ENCODE results near the gene SVIL. TPM values are rescaled to one million over a fixed set of nuclear protein-coding genes. Genes with fewer than 3 reads are reported as not detected.

Gene SVIL
- total RNA-seq, 1 experiment from 2014 or later = 166 TPM

- H3K79me2 ChIP-seq (ENCODE audit: low read depth) = peaks cover 41% of the 10 kb centered on the region
These were observed 21.6 kb downstream of the SVIL start for GRCh38 chr10:29613196-29613595.

GRCh38 chr10:29612657-29613056, 22.1 kb downstream of the SVIL start:
- Histone ChIP-seq H3K4me1 (replicated peaks; ENCODE audit: insufficient read depth) (no peaks in the 10 kb centered on the region; the same call in 1 of the 2 replicates), H4K20me1 (ENCODE audit: insufficient read depth) (no peaks in the 10 kb centered on the region), H3K36me3 (ENCODE audit: low read depth) (no peaks in the 10 kb centered on the region), H3F3A (ENCODE audit: insufficient read depth, low read depth) (no peaks in the 10 kb centered on the region), H3K4me2 (no peak overlapping the region), H3K9me3 (ENCODE audit: insufficient read depth, low read depth) (no peaks in the 10 kb centered on the region), H3K4me3 (no peak overlapping the region), H3K79me2 (ENCODE audit: low read depth) (peaks cover 35% of the 10 kb centered on the region), H3K27ac (no peak overlapping the region), H3K9me2 (ENCODE audit: insufficient read depth) (no peaks in the 10 kb centered on the region), H2AFZ (no peak overlapping the region), H3K27me3 (ENCODE audit: insufficient read depth, low read depth) (no peaks in the 10 kb centered on the region)
- no peak for DNase-seq
- ChIA-PET CTCF (interaction anchor here (0.6 kb wide), 1 partner anchor 164 kb away, joined by 14 read pairs; no protein-coding TSS in a partner anchor), POLR2A (ENCODE audit: unreplicated experiment) (no interaction called here)
- intact Hi-C loops (cut with micrococcal nuclease; ENCODE audit: unreplicated experiment) = no loop called here
- no peak for TF ChIP-seq CTCF (conservative IDR thresholded peaks at IDR 0.05)
- no peak for TF ChIP-seq EZH2 (IDR thresholded peaks at IDR 0.05; ENCODE audit: low read depth)
- BruUV-seq (replicated peaks) = no TSS peak

More at GRCh38 chr10:29613196-29613595, 21.6 kb downstream of the SVIL start:
- Histone ChIP-seq H3K36me3 (ENCODE audit: low read depth) (no peaks in the 10 kb centered on the region), H3K9me2 (ENCODE audit: insufficient read depth) (no peaks in the 10 kb centered on the region), H3K4me3 (no peak overlapping the region), H2AFZ (no peak overlapping the region), H3K4me1 (replicated peaks; ENCODE audit: insufficient read depth) (peaks cover 4% of the 10 kb centered on the region), H4K20me1 (ENCODE audit: insufficient read depth) (no peaks in the 10 kb centered on the region), H3F3A (ENCODE audit: insufficient read depth, low read depth) (no peaks in the 10 kb centered on the region), H3K27me3 (ENCODE audit: insufficient read depth, low read depth) (no peaks in the 10 kb centered on the region), H3K4me2 (no peak overlapping the region), H3K27ac (no peak overlapping the region), H3K9me3 (ENCODE audit: insufficient read depth, low read depth) (no peaks in the 10 kb centered on the region)
- CTCF ChIA-PET = interaction anchor here (0.6 kb wide), 2 partner anchors 80 to 165 kb away, joined by 3 to 14 read pairs; no protein-coding TSS in a partner anchor
- no peak for DNase-seq
- POLR2A ChIA-PET (ENCODE audit: unreplicated experiment) = no interaction called here
- BruUV-seq (replicated peaks) = no TSS peak
- TF ChIP-seq CTCF (conservative IDR thresholded peaks at IDR 0.05) = no peak
- TF ChIP-seq EZH2 (IDR thresholded peaks at IDR 0.05; ENCODE audit: low read depth) = no peak
- intact Hi-C loops (cut with micrococcal nuclease; ENCODE audit: unreplicated experiment) = no loop called here

- CTCF ChIA-PET = no interaction called here
- H3F3A ChIP-seq (ENCODE audit: insufficient read depth, low read depth) = no peaks in the 10 kb centered on the region
- H3K4me1 ChIP-seq (replicated peaks; ENCODE audit: insufficient read depth) = no peaks in the 10 kb centered on the region; the same call in 1 of the 2 replicates
- BruUV-seq (replicated peaks) = no TSS peak
- H3K79me2 ChIP-seq (ENCODE audit: low read depth) = peaks cover 28% of the 10 kb centered on the region
- no peak overlapping the region for H3K4me2 ChIP-seq
- POLR2A ChIA-PET (ENCODE audit: unreplicated experiment) = interaction anchor here (0.6 kb wide), 1 partner anchor 115 kb away, joined by 6 read pairs; no protein-coding TSS in a partner anchor
- TF ChIP-seq EZH2 (IDR thresholded peaks at IDR 0.05; ENCODE audit: low read depth) (no peak), CTCF (conservative IDR thresholded peaks at IDR 0.05) (no peak)
- no peak for DNase-seq
- no peaks in the 10 kb centered on the region for H3K27me3 ChIP-seq (ENCODE audit: insufficient read depth, low read depth)
- no peaks in the 10 kb centered on the region for H3K36me3 ChIP-seq (ENCODE audit: low read depth)
- H3K27ac ChIP-seq = no peak overlapping the region
- no peaks in the 10 kb centered on the region for H4K20me1 ChIP-seq (ENCODE audit: insufficient read depth)
- no peaks in the 10 kb centered on the region for H3K9me3 ChIP-seq (ENCODE audit: insufficient read depth, low read depth)
- intact Hi-C loops (cut with micrococcal nuclease; ENCODE audit: unreplicated experiment) = no loop called here
- H2AFZ ChIP-seq = no peak overlapping the region
- no peaks in the 10 kb centered on the region for H3K9me2 ChIP-seq (ENCODE audit: insufficient read depth)
- H3K4me3 ChIP-seq = no peak overlapping the region
These were observed 22.9 kb downstream of the SVIL start for GRCh38 chr10:29611781-29612381.
